Superior temporal gyrus (tissue), 1 donor: ENCODE measurements around the gene UVRAG.

ENCODE experiments used
- DNase-seq: peaks from one replicate; pipeline ENCODE4 v3.0.0-alpha.2; 2016; ENCODE audit errors: extremely low spot score

Gene UVRAG

DNA sequence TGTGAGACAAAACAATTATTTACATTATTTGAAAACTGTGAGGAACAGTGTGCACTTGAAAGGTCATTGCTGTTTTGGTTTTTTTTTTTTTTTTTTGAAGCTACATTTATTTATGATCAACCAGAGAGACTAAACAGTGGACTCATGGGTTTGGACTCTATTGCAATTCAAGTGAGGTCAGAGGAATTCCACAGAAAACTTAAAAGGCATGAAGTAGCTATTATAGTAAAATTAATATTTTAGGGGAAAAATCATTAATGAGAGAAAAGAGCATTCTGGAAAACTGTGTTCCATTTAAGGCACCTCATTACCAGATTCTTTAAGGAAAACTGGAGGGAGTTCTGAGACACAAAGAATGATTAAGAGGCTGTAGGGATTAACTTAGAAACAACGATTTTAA lies 288.4 kb downstream of the UVRAG start:
- no peak for DNase-seq

DNA sequence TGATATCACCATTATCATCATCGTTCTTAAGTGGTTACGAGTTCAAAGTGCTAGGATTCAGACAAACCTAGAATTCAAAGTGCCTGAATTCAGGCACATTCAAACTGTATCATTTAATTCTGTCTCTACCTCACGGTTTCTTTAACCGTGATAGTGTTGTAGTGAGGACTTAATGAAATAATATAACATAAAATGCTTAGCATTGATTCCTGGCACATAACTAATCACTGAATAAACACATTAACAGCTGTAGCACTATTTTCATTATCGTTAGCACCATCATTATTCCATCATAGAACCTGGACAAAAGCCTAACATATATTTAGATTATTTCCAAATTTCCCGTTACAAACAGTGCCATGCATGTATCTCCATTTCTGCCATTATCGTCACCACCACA lies 289.3 kb downstream of the UVRAG start:
- no peak for DNase-seq

DNA sequence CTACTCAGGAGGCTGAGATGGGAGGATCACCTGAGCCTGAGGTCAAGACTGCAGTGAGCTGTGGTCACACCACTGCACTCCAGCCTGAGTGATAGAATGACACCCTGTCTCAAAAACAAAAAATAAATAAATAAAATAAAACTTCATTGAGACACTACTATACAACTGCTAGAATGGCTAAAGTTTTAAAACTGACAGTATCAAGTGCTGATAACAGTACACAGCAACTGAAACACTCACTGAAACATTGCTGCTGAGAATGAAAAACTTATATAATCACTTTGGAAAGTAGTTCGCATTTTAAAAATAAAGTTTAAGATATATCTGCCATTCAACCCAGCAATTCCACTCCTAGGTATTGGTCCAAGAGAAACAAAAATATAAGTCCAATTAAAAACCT lies 290.6 kb downstream of the UVRAG start:
- no peak for DNase-seq

DNA sequence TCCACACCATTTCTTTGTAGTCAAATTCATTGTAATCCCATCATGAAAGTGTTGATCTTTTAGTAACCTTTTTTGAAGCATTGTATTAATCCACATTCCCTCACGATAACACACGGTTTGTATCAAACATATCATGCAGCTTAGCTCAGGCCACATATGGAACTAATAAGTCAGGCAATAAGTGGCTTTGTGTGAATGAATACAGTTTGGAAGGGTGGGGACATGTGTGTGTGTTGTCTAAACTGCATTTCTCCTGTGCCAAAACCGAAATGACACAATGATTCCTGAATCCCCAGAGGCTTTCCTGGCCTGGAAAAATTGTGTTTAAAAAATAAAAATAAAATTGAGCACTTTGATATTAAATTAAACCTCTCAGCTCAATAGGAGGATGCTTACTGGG lies 293.0 kb downstream of the UVRAG start:
- no peak for DNase-seq

DNA sequence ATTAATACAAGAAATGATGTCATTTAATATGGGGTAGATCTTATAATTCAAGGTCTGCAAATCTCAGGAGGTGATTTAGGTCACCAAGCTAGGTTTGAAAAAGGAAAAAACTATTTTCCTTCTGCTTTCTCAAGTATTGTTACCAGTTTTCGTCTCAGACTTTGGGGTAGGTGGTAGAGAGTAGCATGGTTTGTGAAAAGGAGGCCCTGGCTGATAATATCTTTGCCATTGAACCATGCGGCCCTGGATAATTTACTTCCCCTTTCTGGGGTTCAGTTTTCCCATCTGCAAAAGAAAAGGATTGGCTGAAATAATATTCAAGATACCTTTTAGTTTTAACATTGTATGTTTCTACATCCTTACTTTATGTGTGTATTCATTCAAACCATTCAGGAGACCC lies 299.2 kb downstream of the UVRAG start:
- no peak for DNase-seq

DNA sequence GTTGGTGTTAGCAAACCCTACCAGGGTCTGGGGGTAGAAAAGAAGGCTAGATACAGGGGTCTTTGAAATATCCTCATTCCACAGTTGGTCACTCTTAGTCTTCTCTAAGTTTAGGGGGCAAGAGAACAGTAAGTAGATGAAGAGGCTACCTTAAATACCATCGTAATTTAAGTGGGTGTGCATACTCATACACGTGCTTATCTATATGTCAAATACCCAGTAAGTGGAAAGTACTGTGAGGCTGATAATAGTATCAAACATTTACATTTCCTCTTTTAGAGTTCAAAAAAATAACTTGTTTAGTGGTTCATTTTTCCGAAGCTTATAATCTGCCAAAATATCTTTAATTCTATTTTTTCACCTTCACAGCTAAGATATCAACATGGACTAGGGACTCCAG lies 300.5 kb downstream of the UVRAG start:
- no peak for DNase-seq

DNA sequence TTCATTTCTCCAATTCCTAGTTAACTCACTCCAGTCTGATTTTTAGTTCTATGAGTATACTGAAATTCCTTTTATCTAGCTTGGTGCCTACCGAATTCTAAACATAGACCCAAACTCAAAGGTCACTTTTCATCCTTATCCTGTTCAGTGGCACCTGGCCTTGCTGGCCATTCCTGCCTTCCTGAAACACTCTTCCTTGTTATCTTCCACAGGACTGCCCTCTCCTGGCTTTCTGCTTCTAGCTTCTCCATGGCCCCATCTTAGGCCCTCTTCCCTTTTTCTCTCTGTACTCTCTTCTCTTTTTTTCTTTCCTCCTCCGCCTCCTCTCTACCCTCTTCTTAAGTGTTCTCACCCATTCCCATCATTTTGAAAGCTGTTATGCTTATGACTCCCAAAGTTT lies 304.0 kb downstream of the UVRAG start:
- no peak for DNase-seq

DNA sequence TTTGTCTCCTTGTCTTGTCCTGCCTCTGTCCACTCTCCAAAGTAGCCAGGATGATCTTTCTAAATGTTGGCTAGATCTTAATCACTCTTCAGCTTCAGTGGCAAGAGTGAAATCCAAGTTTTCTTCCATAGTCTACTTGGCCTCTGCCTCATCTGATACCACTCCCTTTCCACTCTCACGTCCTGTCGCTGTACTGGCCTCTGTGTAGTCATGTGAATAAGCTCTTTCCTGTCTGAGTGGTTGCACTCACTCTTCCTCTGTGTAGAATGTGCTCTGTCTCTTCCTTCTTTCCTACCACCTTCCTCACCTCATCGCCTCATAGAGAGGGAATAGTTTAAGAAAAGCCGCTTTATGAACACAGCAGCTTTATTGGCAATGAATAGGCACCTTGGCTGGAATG lies 304.8 kb downstream of the UVRAG start:
- no peak for DNase-seq

DNA sequence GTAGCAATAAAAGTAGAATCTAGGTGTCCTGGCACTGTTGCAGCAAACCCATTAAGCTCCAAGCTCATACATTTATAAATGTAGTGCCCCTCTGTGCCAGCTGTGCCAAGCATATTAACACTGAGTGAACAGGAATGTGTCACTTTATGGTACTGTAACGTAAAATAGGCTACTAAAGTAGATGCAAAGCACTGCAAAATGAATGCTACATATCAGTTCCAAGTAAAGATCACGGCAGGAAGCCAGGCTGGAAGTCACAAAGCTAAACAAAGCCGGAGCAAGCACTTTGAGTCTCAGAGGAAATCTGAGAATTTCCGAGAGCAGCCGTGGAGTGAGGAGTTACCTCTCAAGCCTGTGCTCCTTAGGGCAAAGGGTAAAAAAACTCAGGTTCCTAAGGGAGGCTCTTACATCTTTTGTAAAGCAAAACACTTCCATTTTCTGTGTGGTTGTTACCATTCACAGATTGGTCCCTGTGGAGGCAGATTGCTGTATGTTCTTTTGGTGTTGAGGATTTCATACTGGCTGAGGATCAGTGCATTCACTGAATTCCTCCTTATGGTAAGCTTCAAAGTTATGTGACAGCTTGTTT lies 305.6 kb downstream of the UVRAG start:
- no peak for DNase-seq

DNA sequence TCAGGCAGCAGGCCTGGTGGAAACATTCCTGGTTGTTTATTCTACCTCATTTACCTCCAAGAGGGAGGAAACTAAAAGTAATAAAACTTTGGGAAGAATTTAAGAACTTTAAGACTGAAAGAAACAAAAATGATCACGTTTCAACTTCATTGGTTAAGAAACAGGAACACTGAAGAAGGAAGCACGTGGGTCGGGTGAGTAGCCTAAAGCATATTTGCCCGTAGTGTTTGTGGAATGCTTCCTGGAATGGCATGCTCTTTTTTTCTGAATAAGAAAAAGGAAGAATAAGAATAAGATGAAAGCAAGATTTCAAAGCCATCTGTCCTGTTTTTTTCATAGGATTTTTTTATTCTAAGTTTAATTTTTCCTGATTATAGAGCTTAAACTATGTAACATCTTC lies 308.2 kb downstream of the UVRAG start:
- no peak for DNase-seq

DNA sequence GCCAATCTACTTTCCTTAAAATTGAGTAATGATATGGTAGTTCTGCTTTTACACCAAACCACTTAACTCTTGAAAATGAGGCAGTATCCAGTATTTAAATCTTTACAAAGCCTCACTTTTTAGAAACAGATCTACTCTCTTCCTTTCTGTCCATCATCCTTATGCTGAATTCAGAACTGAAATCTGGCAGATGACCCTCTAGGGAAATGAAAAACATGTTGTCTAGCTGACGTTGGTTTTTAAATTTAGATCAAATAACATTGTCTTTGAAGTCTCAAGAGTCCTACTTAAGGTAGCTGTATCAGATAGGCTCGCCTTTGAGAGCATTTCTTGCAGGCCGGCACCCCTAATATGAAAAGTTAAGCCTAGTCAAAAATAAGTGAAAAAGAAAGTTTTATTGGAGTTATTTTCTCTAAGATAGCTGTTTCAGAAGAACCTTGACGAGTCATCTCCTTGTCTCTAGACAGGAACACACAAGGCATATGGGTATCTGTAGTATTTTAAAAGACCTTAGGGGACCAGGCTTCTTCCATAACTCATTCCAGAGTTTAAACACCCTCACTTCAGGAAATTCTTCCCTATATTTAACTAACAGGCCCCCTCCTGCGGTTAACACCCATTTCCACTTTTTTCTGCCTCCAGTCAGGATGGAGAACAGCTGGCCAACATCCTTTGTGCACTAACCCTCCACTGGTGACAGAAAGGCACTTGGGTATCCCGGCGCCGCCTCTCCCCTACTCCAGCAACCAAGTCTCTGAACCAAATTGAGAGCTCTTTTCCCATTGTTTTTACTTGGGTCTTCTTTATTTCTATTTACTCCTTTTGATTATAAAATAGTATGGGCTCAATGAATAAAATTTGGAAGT lies 310.1 kb downstream of the UVRAG start:
- DNase-seq, result no peak

DNA sequence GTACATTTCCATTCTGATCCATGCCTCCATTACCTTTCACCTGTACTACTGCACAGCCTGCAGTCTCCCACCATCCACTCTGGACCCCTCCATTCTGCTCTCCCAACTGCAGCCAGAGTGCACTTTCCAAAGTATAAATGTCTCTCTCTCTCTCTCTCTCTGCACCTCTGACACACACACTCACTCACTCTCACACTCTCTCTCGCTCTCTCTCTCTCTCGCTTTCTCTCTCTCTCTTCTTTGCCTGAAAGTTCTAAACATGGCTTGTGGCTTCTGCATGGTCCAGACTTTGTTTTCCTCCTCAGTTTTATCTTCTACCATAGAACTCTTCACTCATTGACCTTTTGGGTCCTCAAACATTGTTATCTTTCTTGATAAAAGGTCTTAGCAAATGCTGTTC lies 314.7 kb downstream of the UVRAG start:
- no peak for DNase-seq

DNA sequence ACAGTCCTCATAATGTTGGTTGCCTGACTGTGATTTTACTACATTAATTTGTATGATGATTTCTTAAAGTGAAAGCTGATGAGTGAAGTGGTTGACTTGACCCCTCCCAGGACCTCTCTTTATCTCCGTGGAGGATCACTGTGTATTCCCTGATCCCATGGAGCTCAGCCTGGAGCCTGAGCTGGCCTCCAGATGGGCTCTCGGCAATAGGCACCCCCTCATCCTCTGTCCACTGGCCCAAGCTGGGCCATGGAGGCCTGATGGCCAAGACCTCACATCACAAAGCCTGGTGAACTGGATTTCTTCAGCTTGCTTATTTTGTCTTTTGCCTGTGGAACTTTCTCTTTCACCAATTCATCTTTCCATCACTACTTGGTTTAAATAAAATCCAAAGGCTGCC lies 316.1 kb downstream of the UVRAG start:
- no peak for DNase-seq

DNA sequence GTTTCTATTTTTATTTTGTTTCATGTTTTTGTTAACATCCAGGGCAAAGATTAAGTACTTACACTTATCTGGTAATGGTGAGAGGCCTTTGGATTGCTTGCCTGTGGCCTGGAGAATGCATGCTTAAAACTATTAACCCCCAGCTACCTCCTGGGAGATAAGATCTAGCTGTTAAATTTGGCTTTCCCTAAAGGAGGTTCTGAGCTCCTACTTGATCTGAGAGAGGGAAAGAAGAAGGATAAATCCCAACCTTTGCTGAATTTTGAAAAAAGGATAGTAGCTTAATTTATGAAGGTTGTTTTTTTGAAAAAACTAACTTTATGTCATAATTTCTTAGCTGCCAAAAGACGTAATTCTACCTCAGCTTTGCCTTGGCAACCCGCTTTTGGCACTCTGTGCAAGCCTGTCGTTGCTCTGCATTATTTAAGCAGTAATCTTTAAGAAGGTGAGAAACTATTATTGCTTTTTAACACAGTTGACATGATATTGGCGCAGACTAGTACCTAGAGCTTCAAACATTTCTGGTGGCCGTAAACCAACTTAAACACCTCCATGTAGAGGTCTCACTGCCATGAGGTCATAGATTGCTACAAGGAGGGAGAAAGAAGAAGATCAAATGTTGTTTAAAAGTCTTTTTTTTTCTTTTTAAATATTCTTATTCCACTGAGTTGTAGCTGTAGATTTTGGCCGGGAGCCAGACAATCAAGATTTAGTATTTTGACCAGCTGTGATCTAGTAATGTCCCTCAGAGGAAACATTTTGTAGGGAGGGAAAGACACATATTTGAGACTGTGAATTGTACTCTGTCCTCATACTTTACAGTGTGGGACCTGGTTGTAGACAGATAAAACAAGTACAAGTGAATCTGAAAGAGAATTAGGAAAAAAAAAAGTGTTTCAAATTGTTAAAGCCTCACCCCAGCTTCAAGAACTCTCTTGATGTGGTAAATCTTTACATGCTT lies 316.9 kb downstream of the UVRAG start:
- DNase-seq, result no peak

DNA sequence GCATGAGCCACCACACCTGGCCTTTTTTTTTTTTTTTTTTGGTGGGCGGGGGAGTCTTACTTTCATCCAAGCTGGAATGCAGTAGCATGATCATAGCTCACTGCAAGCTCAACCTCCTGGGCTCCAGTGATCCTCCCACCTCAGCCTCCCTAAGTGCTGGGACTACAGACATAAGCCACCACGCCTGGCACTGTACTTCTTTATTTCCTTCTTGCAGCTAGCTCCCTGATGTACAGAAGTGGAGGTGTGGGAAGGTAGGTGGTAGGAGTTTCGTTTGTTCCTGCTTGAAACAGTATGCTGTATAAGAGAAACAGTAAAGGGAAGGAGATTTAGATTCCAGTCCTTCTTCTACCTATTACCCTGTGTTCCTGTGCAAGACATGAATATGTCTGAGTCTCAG lies 319.2 kb downstream of the UVRAG start:
- DNase-seq, result no peak

DNA sequence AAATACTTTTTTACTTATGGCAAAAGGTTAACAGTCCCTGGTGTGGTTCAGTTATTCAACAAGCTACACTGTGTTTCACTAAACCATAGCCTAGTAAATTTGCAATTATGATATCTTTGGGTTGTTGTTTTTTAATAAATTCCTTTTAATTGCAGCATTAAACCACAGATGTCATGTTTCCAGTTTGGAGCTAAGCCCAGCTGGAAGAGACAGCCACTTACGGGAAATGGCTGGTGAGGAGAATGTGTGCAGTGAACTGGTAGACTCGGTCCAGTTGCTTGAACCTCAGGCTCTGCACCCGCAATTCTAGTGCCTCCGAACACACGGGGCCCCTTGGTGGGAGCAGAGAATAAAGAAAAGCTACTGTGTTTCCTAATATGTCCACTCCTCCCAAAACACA lies 320.5 kb downstream of the UVRAG start:
- DNase-seq, result no peak

DNA sequence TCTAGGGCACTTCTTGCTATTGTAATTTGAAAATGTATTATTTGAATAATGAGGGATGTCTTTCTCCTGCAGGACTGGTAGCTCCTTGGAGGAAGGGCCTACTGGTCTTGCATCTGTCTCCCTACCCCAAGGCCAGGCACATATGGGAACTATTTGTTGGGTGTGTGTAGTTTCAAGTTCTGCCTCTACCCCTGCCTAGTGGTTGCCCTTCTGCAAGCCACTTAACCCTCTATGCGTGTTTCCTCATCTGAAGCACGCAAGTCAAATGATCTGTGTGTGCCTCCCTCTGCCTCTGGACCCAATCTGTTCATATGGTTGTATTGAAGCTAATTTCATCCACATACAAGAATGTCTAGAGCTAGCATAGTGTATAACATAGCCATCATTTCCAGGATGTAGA lies 324.3 kb downstream of the UVRAG start:
- DNase-seq, result no peak

DNA sequence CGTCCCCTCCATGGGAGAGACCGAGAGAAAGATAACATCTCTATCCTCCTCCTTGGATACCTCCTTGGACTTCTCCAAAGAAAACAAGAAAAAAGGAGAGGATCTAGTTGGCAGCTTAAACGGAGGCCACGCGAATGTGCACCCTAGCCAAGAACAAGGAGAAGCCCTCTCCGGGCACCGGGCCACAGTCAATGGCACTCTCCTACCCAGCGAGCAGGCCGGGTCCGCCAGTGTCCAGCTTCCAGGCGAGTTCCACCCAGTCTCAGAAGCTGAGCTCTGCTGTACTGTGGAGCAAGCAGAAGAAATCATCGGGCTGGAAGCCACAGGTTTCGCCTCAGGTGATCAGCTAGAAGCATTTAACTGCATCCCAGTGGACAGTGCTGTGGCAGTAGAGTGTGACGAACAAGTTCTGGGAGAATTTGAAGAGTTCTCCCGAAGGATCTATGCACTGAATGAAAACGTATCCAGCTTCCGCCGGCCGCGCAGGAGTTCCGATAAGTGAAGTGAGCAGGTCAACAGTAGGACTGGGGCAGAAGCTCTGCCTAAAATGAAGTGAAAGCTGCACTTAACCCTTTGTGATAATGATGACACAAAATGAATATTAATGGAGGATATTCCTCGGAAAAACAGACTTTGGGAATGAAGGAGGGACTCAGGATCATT lies 326.0 kb downstream of the UVRAG start:
- DNase-seq, result no peak

DNA sequence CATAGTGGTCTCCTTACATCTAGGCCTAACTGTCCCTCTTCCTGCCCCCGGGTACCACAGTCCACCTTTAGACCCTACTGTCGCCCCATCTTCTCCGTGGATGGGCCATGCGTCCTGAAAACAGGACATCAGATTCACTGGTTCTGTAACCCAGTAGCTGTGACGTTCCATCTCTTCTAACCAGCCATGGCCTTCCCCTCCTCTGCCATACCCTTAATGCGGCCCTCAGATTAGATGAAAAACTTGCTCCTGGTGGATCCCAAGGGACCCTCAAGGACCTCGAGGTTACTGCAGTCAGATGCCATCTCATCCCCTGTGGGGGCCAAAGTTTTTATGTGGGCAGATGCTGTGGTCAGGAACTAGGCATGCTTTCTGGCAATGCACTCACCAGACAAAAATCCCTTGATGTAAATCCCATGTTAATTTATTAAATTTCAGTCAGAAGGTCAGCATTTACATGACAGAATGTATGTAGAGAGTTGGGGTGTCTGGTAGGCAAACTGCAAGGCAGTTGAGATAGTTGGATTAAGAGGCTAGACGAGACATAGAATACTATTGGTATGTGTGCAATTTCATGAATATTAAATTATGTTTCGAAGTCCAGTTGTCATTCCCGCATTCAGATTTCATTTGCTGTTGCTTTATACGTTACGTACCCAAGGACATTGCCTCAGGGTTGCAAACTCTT lies 327.0 kb downstream of the UVRAG start:
- DNase-seq, result no peak

DNA sequence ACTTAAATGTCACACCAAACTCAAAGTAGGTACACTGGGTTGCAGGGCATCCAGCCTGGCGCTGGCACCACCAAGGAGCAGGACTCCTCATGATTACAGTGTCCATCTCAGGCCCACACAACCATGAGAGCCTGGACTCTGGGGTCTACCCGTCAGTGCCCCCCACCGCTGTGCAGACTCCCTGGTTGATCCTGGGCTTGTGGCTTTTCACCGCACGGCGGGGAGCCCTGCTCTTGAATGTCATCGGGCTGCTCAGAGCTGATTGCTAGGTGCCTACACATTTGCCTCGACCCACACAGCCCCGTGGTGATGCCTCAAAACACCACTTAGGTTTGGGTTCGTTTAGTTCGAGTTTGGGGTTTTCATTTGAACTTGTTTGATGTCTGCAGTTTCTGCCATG lies 328.3 kb downstream of the UVRAG start:
- no peak for DNase-seq

DNA sequence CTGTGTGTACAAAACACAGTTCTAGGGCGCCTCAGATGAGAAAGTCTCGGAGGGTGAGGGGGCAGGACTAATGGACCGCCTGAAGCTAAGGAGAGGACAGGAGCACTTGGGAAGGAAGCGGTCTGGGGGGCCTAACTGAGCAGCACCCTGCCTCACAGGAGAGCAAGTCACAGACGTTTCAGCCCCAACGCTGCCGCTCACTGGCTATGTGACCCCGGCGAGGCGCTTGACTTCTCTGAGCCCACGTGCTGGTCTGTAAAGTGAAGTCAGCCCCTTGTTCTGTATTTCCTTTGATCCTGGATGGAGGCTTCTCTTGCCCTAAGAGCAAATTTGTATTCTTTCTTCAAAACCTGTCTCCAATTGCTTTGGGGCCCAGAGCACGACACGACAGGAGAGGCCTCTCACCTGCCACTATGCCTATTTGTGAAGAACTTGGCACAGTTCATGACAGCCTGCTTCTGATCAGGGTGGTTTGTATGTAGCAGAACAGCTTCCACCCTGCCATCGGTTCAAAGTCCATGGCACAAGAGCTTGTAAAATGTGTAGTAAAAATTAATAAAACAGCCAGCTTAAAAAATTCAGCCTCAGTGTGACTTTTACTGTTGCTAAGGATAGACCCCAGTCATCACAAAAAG lies 332.2 kb downstream of the UVRAG start:
- no peak for DNase-seq
